Stimulated activated CD4-positive, alpha-beta T cell treated with anti-CD3 and anti-CD28 coated beads, TNF-alpha, amount 100 ng/mL, for 48 hours (primary cell): ENCODE results near the gene CEMIP.

Experiments
- DNase-seq, 3 donors: peaks; one replicate each; pipeline ENCODE4 v3.0.0-alpha.2; 2020; ENCODE audit warnings: low read depth in 3 of 3

Gene CEMIP

GRCh38 chr15:80780416-80781221, 1.4 kb downstream of the CEMIP start:
- DNase-seq: no peak

- DNase-seq: no peak
Observed at GRCh38 chr15:80783260-80783659, 4.1 kb downstream of the CEMIP start.

GRCh38 chr15:80785335-80785734, 6.2 kb downstream of the CEMIP start:
- no peak for DNase-seq

- DNase-seq: no peak
Observed at GRCh38 chr15:80785811-80786354, 6.7 kb downstream of the CEMIP start.

GRCh38 chr15:80787316-80787715, 8.1 kb downstream of the CEMIP start:
- no peak for DNase-seq

- DNase-seq: no peak
Observed at GRCh38 chr15:80788536-80788935, 9.4 kb downstream of the CEMIP start.

DNA sequence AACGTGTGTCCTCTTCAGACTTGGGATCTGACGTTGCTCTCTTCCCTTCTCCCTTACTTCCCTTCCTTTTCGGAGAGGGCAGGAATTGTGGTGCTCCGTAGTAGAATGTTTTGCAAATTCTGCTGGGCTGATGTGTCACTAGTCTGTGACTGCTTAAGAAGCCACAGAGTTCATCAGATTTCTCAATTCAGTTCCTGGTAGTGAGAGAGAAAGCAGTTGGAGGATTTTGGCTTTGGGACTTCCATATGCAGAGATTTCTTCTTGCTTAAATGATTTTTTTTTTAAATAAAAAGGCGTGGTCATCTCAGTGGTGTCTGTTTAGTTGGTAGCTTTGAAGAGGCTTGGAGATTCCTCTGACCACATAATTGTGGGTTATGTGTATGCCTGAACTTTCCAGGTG, 10.1 kb downstream of the CEMIP start:
- DNase-seq: no peak

DNA sequence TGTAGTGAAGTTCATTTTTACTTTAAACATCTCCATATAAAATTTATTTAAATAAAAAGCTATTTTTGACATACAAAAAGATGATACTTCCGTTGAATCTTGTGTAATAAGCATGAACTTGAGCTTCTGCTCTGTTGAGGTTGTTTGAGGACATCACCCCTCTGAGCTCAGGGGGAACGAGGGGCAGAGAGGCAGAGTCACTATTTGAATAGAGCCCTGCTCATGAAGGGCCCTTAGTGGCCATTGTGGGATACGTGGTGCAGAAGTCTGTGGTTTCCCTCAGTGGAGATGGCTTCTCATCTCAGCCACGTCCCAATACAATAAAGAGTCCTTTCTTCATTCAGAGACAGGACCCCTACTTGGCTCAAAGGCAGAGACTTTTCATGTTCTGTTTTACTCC, 10.6 kb downstream of the CEMIP start:
- no peak for DNase-seq

DNA sequence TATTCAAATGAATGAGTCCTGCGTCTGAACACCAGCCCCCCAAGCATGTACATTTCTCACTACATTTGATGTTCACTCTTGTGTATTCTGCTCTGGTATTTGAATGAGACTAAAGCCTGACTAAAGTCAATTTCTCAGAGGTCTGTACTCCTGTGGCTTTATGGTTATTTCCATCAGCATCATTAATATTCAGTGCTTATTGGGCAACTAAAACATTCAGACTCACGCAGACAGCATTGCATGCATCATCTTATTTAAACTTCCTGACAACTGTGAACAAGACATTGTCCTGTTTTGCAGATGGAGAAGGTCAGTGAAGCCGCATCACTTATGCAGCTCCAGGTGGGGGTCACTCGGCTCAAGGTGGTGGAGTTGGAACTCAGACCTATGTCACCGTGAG, 11.1 kb downstream of the CEMIP start:
- no peak for DNase-seq

DNA sequence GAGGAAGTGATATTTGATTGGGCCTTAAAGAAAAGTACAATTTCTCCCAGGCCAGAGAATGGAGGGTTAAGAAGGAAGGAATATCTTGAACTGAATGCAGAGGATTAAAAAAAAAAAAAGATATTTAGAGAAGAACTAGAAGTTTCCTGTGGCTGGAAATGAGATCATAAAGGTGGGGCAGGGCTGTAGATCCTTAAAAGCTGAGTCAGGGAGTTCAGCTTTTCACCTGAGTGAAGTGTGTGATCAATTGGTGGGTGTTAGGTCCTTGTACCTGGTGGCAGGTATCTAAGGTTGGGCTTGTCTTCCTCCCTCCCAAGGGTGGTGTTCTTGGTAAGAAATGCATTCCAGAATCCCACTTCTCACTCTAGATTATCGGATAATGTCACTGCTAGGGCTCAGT, 11.8 kb downstream of the CEMIP start:
- no peak for DNase-seq

GRCh38 chr15:80796407-80796806, 17.2 kb downstream of the CEMIP start:
- no peak for DNase-seq

DNA sequence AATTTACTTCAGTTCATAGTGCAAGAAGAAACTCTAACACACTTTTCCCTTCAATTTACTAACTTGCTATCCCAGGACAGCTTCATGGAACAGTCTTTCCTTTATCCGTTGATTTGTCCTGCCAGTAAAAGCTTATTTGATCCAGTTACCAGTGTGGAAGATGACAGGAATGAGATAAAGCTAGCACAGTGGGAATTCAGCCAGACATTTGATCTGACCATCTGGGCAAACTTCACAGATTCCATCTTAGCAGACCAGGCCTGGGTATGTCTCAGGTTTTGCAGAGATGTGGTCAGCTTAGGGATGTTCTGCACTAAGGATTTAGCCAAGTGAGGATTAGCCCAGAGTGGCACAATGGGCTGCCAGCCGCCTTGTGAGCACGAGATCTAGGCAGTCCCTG, 19.7 kb downstream of the CEMIP start:
- no peak for DNase-seq

DNA sequence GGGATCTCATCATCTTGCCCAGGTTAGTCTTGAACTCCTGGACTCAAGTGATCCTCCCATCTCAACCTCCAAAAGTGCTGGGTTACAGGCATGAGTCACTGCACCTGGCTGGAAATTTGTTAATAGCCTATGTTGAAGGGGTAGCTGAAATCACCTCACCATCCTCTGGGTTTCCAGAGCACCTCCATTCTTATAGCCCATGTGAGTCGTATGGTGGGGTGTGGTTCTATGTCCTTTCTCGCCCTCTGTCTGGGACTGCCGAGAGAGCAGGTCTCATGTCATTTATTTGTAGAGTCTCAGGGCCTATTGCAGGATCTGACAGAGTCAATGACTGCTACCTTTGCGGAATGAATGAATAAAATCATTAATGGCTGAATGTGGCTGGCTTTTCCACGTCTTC, 20.9 kb downstream of the CEMIP start:
- no peak for DNase-seq

GRCh38 chr15:80801891-80802680, 22.9 kb downstream of the CEMIP start:
- no peak for DNase-seq

GRCh38 chr15:80803580-80804525, 24.7 kb downstream of the CEMIP start:
- no peak for DNase-seq

GRCh38 chr15:80804970-80805495, 25.9 kb downstream of the CEMIP start:
- DNase-seq: no peak

DNA sequence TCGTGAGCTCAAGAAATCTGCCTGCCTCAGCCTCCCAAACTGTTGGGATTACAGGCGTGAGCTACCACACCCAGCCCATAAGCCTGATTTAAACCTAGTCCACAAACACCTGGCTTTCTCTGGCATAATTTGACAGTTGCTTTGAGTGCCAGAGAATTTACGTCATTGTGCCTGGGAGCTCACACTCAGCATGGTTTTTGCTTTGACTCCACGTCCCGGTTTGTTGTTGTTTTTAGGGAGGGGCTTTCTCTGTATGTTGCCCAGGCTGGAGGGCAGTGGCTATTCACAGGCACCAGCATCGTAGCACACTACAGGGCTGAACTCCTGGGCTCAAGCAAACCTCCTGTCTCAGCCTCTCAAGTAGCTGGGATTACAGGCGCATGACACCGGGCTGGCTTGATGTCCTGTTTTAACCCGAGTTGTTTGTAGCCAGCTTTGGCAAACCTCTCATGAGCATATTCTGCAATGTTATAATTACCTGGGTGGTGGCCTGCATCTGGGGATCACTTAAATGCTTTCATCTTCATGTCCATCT, 32.7 kb downstream of the CEMIP start:
- DNase-seq: no peak

DNA sequence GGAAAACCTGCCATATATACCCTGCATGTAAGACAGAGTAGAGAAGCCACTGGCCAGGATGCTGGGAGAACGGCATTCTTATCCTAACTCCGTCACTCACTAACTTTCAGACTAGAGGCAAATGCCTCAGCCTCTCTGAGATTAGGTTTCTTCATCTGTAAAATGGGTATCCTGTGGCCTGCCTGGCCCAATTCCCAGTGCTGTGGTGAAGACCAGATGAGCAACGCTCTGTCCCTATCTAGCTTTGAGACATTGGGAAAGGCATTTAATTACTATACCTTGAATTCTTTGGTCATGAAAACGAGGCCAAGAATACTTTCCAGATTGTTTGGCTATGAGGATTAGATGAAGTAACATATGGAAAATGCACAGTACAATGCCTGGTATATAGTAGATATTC, 35.9 kb downstream of the CEMIP start:
- DNase-seq: no peak

- no peak for DNase-seq
Observed at GRCh38 chr15:80816049-80816653, 37.0 kb downstream of the CEMIP start.

DNA sequence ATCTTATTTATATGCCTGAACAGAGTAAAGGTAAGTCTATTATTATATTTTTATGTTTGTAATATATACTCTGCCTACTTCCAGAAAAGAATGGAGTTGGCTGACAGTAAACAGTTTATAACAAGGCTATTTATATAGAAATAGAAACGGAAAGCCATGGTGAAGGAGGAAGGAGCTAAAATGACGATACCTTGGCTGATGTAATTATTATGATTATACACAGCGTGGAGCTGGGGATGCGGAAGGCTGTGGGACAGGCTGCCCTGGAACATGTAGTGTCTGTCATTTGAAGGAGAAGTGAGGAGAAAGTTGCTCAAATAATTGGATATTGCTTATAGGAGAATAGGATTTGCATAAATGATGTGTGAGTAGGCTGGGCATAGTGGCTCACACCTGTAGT, 37.8 kb downstream of the CEMIP start:
- DNase-seq: no peak

GRCh38 chr15:80817901-80818300, 38.7 kb downstream of the CEMIP start:
- no peak for DNase-seq
